ENCODE data around the gene PTER. TPM values are rescaled to one million over a fixed set of nuclear protein-coding genes. Genes with fewer than 3 reads are reported as not detected.

PTER gene, protein sequence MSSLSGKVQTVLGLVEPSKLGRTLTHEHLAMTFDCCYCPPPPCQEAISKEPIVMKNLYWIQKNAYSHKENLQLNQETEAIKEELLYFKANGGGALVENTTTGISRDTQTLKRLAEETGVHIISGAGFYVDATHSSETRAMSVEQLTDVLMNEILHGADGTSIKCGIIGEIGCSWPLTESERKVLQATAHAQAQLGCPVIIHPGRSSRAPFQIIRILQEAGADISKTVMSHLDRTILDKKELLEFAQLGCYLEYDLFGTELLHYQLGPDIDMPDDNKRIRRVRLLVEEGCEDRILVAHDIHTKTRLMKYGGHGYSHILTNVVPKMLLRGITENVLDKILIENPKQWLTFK
- total RNA-seq = 10 to 100 TPM; 16.0 to 18.7 TPM

DNA sequence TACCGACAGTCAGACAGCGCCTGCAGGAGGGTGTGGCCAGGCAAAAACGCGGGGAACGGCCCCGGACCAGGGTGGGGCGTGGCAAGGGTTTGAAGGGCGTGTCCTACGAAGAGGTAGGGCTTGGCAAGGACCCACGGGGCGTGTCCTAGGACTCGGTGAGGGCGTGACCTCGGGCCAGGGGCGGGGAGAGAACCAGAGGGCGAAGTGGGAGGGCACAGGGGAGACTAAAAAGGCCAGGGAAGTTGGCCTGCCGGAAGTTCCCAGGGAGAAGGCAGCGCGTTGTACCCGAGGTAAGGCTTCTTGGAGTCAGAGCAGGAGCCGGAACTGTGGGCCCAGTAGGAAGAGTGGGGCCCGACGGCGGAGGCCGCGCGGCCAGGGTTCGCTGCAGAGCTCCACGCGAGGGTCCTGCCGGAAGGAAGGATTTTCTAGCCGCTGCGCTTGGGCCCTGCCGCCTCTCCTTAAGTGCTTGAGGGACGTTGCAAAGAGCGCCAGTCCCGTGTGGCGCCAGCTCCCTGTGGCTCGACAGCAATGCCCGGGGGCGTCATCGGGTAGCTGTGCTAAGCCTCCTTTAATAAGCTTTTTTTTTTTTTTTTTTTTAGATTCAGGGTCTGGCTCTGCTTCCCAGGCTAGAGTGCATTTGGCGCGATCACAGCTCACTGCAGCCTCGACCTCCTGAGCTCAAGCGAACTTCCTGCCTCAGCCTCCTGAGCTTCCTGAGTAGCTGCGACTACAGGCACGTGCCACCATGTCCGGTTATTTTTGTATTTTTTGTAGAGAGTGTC lies at the start of gene PTER:
PTER (plus strand) TSS at position 253 of the 782 bp plus-strand sequence. CDS start 47,375 bp downstream, outside the sequence.
- Mint-ChIP-seq H3K27me3 (peaks cover 17% of the 10 kb centered on the region), H3K9me3 (ENCODE audit: low read depth) (no peaks in the 10 kb centered on the region), H3K27ac (peak within 1 kb of the TSS; percentile 93), H3K4me3 (peak within 1 kb of the TSS; percentile 90), H3K36me3 (peaks cover 22% of the 10 kb centered on the region), H3K4me1 (peaks cover 43% of the 10 kb centered on the region)
- peak; percentile 99 for DNase-seq
- CTCF ChIA-PET = interaction anchor here (0.6 to 1.6 kb wide), 4 partner anchors 84 to 1487 kb away, joined by 3 to 4 read pairs (median 4); partner anchors contain the start of gene RSU1
- peak; percentile 99 for ATAC-seq

DNA sequence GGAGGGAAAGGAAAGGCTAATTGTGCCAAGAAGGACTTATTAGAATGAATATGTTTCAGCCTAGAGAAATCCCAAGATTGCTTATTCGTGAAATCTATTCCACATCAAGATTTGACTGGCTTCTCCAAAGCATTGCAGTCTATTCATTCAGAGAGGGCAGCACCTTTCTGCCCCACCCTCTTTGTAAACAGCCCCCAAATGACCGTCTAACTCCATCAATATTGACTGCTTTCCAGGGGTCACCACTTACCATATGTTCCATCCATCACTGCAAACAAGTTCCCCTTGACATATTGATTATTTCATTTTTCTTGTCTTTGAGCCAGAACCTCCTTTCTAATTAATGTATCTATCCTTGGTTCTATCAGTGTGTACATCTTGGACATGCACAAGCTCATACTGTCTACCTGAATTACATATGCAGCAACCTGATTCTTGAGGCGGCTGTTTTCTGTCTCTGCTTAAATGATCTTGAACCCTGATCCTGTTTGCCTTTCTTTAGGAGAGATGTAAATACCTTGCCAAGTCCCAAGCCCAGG lies 44.2 kb upstream of the PTER start:
- DNase-seq = no peak

DNA sequence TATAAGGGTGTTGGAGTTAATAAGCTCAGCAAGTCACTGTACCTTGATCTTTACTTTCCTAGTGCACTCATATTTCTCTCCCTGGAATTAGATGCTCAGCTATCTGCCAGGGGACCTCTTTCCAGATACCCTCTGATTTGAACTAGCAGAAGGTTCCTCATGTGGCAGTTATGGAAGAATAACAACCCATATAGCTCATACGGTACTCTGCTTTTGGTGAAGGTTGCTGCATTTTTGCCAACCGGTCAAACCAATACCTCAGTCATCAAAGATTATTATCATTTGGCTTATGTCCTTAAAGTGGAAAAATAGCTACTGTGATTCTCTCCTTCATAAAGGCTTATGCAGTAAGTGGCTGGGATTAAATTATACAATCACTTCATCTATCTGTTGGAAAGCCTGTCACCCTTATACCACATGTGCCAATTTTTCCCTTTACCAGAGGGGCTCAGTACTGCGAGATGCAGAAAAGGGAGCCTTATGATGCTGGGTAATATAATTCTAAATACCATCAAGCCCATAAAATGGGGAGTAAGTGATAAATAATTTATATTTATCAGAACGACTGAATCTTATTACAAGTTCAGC lies 43.4 kb upstream of the PTER start:
- Mint-ChIP-seq H3K27ac (no peak overlapping the region), H3K4me1 (no peaks in the 10 kb centered on the region), H3K4me3 (no peak overlapping the region), H3K27me3 (peaks cover 11% of the 10 kb centered on the region), H3K9me3 (ENCODE audit: low read depth) (no peaks in the 10 kb centered on the region), H3K36me3 (no peaks in the 10 kb centered on the region)
- CTCF ChIA-PET = no interaction called here
- ATAC-seq (no peak), DNase-seq (no peak)

More for the DNA sequence above, 44.2 kb upstream of the PTER start:
- Mint-ChIP-seq H3K4me3 (no peak overlapping the region), H3K27me3 (peaks cover 11% of the 10 kb centered on the region), H3K36me3 (no peaks in the 10 kb centered on the region), H3K9me3 (ENCODE audit: low read depth) (no peaks in the 10 kb centered on the region), H3K4me1 (no peaks in the 10 kb centered on the region), H3K27ac (no peak overlapping the region)
- CTCF ChIA-PET = no interaction called here
- ATAC-seq = no peak

DNA sequence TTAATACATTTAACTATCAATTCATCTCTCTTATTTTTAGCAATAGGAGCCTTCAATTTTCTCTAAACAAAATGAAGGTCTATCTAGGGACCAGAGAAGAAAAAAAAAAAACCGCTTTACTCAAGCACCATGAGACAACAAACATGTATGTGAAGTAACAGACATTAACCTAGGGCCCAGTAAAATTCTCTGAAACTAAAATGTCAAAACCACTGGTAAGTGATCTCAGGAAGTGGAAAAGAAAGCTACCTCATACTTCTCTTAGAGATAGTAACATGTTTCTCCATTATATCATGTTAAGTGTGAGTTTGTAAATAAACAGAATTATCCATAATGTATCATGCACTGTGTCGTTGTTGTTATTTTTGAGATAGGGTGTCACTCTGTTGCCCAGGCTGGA lies 35.4 kb upstream of the PTER start:
- DNase-seq = no peak
- Mint-ChIP-seq H3K36me3 (no peaks in the 10 kb centered on the region), H3K4me3 (no peak overlapping the region), H3K9me3 (ENCODE audit: low read depth) (no peaks in the 10 kb centered on the region), H3K27ac (no peak overlapping the region), H3K4me1 (no peaks in the 10 kb centered on the region), H3K27me3 (peaks cover 2% of the 10 kb centered on the region)
- CTCF ChIA-PET = interaction anchor here (0.6 kb wide), 1 partner anchor 9 kb away, joined by 3 read pairs; no protein-coding TSS in a partner anchor
- ATAC-seq = no peak

DNA sequence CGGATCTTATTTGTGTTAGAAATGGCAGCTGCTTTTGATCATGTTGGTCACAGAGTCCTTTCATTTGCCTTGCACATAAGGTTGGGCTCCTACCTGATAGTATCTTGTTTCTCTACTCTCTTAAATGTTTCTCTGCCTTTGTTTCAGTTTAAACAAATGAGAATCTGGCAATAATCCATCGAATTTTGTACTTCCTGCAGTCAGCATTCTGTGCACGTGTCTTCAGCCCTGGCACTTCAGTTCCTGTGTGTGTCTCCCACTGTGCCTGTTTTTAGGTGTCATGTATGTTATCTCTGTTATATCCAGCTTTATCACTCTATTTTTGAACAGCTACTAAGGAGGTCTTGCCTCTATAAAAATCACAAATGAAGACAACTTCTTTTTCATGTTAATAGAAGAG lies 28.4 kb upstream of the PTER start:
- no peak overlapping the region for H3K4me3 Mint-ChIP-seq
- H3K4me1 Mint-ChIP-seq = no peaks in the 10 kb centered on the region
- H3K9me3 Mint-ChIP-seq (ENCODE audit: low read depth) = no peaks in the 10 kb centered on the region
- no peak overlapping the region for H3K27ac Mint-ChIP-seq
- no peaks in the 10 kb centered on the region for H3K36me3 Mint-ChIP-seq
- no peak for ATAC-seq
- H3K27me3 Mint-ChIP-seq = peaks cover 20% of the 10 kb centered on the region
- CTCF ChIA-PET = no interaction called here
- no peak for DNase-seq

DNA sequence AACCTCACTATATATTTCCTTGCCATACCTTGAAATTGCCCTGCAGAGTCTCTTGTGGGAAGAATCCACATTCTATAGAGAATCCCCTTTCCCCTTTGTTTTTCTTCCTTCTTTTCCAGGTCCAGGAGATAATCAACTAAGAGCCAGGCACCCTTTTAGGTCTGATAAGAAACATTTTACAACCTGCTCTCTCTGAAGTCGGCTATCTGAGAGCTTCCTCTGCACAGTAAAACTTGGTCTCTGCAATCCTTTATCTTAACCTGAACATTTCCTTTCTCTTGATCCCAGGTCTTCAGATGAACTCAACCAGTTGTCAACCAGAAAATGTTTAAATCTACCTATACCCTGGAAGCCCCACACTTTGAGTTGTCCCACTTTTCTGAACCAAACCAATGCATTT lies 19.5 kb upstream of the PTER start:
- H3K9me3 Mint-ChIP-seq (ENCODE audit: low read depth) = no peaks in the 10 kb centered on the region
- peaks cover 18% of the 10 kb centered on the region for H3K27me3 Mint-ChIP-seq
- no peak overlapping the region for H3K27ac Mint-ChIP-seq
- no peak for ATAC-seq
- no peak for DNase-seq
- no peaks in the 10 kb centered on the region for H3K36me3 Mint-ChIP-seq
- CTCF ChIA-PET = no interaction called here
- H3K4me3 Mint-ChIP-seq = no peak overlapping the region
- H3K4me1 Mint-ChIP-seq = no peaks in the 10 kb centered on the region

DNA sequence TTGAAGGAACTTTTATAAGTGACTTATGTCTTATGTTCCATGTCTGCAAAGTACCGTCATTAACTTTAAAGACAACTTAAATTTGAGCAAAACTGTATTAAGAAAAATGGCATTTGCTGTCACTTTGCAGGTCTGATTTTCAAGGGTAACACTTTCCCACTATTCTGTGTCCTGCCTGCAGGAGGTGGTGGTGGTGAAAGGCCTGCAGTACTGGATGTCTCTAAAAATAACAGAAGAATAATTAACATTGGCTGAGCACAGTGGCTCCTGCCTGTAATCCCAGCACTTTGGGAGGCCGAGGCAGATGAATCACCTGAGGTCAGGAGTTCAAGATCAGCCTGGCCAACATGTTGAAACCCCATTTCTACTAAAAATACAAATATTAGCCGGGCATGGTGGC lies 13.2 kb upstream of the PTER start:
- ATAC-seq (no peak), DNase-seq (no peak)
- CTCF ChIA-PET = no interaction called here
- Mint-ChIP-seq H3K27me3 (peaks cover 18% of the 10 kb centered on the region), H3K9me3 (ENCODE audit: low read depth) (peaks cover 4% of the 10 kb centered on the region), H3K4me3 (no peak overlapping the region), H3K27ac (no peak overlapping the region), H3K36me3 (no peaks in the 10 kb centered on the region), H3K4me1 (no peaks in the 10 kb centered on the region)

DNA sequence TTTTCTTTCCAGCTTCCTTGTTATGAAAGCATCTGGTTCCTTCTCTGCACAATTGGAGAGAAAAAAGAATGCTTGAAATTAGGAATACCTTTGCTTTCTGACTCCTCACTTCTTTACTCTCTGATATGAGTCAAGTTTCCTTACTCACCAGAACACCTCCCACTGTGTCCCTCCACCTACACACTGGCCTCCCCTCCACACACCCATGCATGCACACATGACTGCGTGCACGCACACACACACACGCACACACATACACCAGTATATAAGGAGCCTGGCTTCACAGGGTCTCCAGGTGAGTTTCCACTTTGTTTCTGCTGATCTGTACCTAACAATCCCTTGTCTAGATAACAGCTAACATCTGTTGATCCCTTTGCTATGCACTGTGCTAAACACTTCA lies 11.4 kb upstream of the PTER start:
- Mint-ChIP-seq H3K27me3 (peaks cover 12% of the 10 kb centered on the region), H3K4me3 (no peak overlapping the region), H3K4me1 (no peaks in the 10 kb centered on the region), H3K9me3 (ENCODE audit: low read depth) (peaks cover 4% of the 10 kb centered on the region), H3K36me3 (no peaks in the 10 kb centered on the region), H3K27ac (no peak overlapping the region)
- ATAC-seq = no peak
- CTCF ChIA-PET = interaction anchor here (1.2 kb wide), 1 partner anchor 12 kb away, joined by 3 read pairs; no protein-coding TSS in a partner anchor
- no peak for DNase-seq

DNA sequence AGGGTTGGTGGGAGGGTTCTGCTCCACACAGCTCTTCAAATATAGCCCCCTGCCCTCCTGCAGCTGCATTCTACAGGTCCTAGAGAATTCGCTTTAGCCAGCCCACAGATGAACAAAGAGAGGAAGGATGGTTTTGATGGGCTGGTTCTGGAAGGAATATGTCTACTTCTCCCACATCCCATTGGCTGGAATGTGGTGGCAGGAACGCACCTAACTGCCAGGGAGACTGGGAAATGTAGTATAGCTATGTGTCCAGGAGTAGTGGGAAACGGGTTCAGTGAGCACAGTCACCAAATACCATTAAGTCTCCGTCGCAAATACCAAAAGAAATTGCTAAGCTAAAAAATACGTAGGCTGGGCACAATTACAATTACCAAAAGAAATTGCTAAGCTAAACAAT lies 7.3 kb upstream of the PTER start:
- ATAC-seq = no peak
- Mint-ChIP-seq H3K27me3 (peaks cover 18% of the 10 kb centered on the region), H3K4me3 (no peak overlapping the region), H3K36me3 (no peaks in the 10 kb centered on the region), H3K27ac (no peak overlapping the region), H3K4me1 (no peaks in the 10 kb centered on the region), H3K9me3 (ENCODE audit: low read depth) (peaks cover 4% of the 10 kb centered on the region)
- no peak for DNase-seq
- CTCF ChIA-PET = interaction anchor here (0.5 kb wide), 1 partner anchor 1456 kb away, joined by 3 read pairs; no protein-coding TSS in a partner anchor

DNA sequence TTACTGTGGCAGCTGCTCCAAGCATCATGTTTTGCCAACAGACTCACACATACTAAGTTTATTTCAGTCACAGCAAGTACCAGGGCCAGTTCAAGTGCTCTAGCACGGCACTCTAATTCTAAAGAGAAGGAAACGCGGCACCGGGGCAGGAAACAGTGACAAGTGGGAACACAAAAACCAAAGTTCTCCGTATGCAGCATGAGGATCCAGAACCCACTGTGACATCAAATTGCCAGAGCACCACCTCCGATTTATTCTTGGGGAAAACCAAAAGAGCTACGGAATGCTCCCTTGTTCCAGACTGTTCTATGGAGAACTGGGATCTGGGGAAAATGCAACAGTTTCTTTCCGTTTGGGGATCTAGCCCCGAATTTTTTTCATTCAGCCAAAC lies 448 bp upstream of the PTER start:
- Mint-ChIP-seq H3K36me3 (peaks cover 18% of the 10 kb centered on the region), H3K27ac (peak overlapping the region; percentile 93), H3K27me3 (peaks cover 18% of the 10 kb centered on the region), H3K9me3 (ENCODE audit: low read depth) (no peaks in the 10 kb centered on the region), H3K4me3 (peak overlapping the region; percentile 90), H3K4me1 (peaks cover 39% of the 10 kb centered on the region)
- DNase-seq = peak; percentile 50
- ATAC-seq = peak; percentile 2
- CTCF ChIA-PET = interaction anchor here (1.3 to 1.6 kb wide), 2 partner anchors 85 to 381 kb away, joined by 3 to 4 read pairs; partner anchors contain the start of gene RSU1

DNA sequence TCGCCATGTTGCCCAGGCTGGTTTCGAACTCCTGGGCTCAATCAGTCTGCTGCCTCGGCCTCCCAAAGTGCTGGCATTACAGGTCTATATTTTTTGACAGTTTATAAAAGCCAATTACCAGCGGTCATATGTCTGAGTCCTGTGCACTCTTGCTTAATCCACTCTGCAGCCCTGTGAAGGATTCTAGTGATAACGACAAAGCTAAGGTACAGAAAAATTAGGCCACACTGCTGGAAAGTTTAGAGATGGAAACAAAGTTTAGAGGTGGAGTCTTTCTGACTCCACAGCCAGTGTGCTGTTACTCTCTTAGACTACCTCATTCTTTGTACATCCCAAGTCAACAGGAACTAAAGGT lies 707 bp downstream of the PTER start:
- Mint-ChIP-seq H3K4me3 (peak overlapping the region; percentile 90), H3K27ac (peak overlapping the region; percentile 93), H3K9me3 (ENCODE audit: low read depth) (no peaks in the 10 kb centered on the region), H3K36me3 (peaks cover 23% of the 10 kb centered on the region), H3K27me3 (peaks cover 11% of the 10 kb centered on the region), H3K4me1 (peaks cover 45% of the 10 kb centered on the region)
- no peak for ATAC-seq
- CTCF ChIA-PET = interaction anchor here (0.6 to 1.6 kb wide), 4 partner anchors 84 to 1487 kb away, joined by 3 to 4 read pairs (median 4); partner anchors contain the start of gene RSU1
- DNase-seq = no peak

DNA sequence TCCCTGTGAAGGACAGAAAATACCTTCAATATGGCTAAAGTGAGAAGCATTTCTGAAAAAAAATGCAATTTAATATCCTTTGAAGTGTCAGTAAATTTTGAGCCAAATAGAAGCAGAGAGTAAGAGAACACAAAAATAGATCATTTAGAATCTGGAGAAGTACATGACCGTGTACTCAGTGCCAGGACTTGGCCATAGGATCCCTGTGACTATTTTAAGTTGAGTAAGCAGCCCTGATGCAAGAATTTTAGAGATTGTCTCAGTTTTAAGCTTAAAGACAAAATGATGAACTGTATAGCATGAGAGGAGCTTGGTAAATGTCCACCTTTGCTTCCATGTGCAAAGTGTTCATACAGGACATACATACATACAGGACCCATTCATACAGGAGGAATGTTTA lies 2.5 kb downstream of the PTER start:
- peaks cover 31% of the 10 kb centered on the region for H3K36me3 Mint-ChIP-seq
- CTCF ChIA-PET = no interaction called here

More for the DNA sequence above, 2.5 kb downstream of the PTER start:
- no peaks in the 10 kb centered on the region for H3K9me3 Mint-ChIP-seq (ENCODE audit: low read depth)
- peaks cover 45% of the 10 kb centered on the region for H3K4me1 Mint-ChIP-seq
- H3K27me3 Mint-ChIP-seq = peaks cover 1% of the 10 kb centered on the region
- DNase-seq (no peak), ATAC-seq (no peak)
- peak overlapping the region; percentile 46 for H3K27ac Mint-ChIP-seq
- peak overlapping the region; percentile 38 for H3K4me3 Mint-ChIP-seq
